Astrocyte (in vitro differentiated cells and primary cell): Measurements from ENCODE around the gene GSG1L.

Source experiments
- EZH2 ChIP-seq: IDR thresholded peaks from 2 replicates; pipeline ENCODE4 v1.6.1; 2012; ENCODE audit warnings: mild to moderate bottlenecking, low read length, inconsistent platforms; ENCODE audit not compliant: insufficient read depth
- TF ChIP-seq, protein P1 (sequence below): IDR thresholded peaks from 2 replicates; pipeline ENCODE4 v1.5.1; 2011; ENCODE audit warnings: low read depth, mild to moderate bottlenecking, inconsistent platforms, low read length, moderate library complexity; ENCODE audit not compliant: insufficient read depth

DNA sequence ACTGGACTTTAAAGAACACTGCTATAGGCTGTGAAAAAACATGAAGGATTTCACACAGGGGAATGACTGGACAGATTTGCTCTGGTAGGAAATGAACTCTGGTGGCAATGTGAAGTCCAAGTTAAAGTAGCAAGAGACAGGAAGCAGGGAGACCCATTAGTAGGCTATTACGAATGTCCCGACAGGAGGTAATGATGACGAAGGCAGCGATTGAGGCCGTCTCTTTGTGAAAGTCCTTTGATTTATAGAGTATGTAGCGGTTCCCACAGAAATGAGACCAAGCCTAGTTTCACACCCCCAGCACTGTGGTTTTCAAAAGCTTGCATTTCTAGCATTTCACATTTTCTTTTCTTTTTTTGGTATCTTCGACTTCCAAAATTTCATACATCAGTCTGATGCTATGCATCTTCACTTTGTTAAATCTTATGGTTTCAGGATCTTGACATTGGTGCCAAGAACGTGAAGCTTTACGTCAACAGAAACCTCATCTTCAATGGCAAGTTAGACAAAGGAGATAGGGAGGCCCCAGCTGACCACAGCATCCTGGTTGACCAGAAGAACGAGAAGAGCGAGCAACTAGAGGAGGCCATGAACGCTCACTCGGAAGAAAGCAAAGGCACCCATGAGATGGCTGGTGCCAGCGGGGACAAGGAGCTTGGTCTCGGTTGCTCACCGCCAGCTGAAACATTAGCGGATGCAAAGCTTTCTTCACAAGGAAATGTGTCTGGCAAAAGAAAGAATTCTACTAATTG, 323.7 kb downstream of the GSG1L start:
- TF ChIP-seq, protein P1, sequence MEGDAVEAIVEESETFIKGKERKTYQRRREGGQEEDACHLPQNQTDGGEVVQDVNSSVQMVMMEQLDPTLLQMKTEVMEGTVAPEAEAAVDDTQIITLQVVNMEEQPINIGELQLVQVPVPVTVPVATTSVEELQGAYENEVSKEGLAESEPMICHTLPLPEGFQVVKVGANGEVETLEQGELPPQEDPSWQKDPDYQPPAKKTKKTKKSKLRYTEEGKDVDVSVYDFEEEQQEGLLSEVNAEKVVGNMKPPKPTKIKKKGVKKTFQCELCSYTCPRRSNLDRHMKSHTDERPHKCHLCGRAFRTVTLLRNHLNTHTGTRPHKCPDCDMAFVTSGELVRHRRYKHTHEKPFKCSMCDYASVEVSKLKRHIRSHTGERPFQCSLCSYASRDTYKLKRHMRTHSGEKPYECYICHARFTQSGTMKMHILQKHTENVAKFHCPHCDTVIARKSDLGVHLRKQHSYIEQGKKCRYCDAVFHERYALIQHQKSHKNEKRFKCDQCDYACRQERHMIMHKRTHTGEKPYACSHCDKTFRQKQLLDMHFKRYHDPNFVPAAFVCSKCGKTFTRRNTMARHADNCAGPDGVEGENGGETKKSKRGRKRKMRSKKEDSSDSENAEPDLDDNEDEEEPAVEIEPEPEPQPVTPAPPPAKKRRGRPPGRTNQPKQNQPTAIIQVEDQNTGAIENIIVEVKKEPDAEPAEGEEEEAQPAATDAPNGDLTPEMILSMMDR, result no peak
- TF ChIP-seq EZH2, result no peak
